Natural killer cell (primary cell): ENCODE measurements around the gene MOSPD3. TPM values are rescaled to one million over a fixed set of nuclear protein-coding genes. Genes with fewer than 3 reads are reported as not detected.

Experiments
- ATAC-seq, 3 donors: fragments of 150-1000 bp in 2 of 3; fragments of 200-7000 bp in 1 of 3; cut with Tn5 transposase; 1 replicate in 1 of 3; 2 replicates in 2 of 3; pipeline ENCODE4 v1.10.0; 2021; ENCODE audit warnings: mild to moderate bottlenecking in 2 of 3, moderate library complexity in 2 of 3
- DNase-seq, 2 donors: peaks; one replicate each; pipeline versions ENCODE4 v3.0.0 to v3.0.0-alpha.2; 2013 to 2021; ENCODE audit warnings: mixed read lengths in 1 of 2
- H3K27ac ChIP-seq: one replicate; pipeline ENCODE4 v1.5.1; 2013; ENCODE audit warnings: mild to moderate bottlenecking, low read length
- H3K27me3 ChIP-seq: one replicate; pipeline ENCODE4 v1.6.1; 2013; ENCODE audit warnings: low read length; ENCODE audit not compliant: control insufficient read depth, insufficient read depth
- H3K36me3 ChIP-seq: one replicate; pipeline ENCODE4 v1.6.1; 2013; ENCODE audit warnings: low read length; ENCODE audit not compliant: control insufficient read depth, insufficient read depth
- H3K4me1 ChIP-seq: one replicate; pipeline ENCODE4 v1.6.1; 2013; ENCODE audit warnings: low read length; ENCODE audit not compliant: control insufficient read depth, insufficient read depth
- H3K4me3 ChIP-seq: one replicate; pipeline ENCODE4 v1.5.1; 2013; ENCODE audit warnings: low read length
- H3K9me3 ChIP-seq: one replicate; pipeline ENCODE4 v1.6.1; 2013; ENCODE audit warnings: low read length; ENCODE audit not compliant: control insufficient read depth, insufficient read depth
- H3K27ac Mint-ChIP-seq, 2 donors: one replicate each; pipeline ENCODE4 v1.8.0; 2022; ENCODE audit warnings: mild to moderate bottlenecking in 2 of 2, mixed read lengths in 2 of 2, moderate library complexity in 1 of 2
- H3K27me3 Mint-ChIP-seq, 2 donors: one replicate each; pipeline ENCODE4 v1.8.0; 2022; ENCODE audit warnings: low read depth in 2 of 2, mixed read lengths in 2 of 2
- H3K36me3 Mint-ChIP-seq: one replicate; pipeline ENCODE4 v1.8.0; 2022; ENCODE audit warnings: mixed read lengths
- H3K4me1 Mint-ChIP-seq, 2 donors: one replicate each; pipeline ENCODE4 v1.8.0; 2022; ENCODE audit warnings: mixed read lengths in 2 of 2
- H3K4me3 Mint-ChIP-seq: one replicate; pipeline ENCODE4 v1.8.0; 2022; ENCODE audit warnings: mild to moderate bottlenecking, moderate library complexity, mixed read lengths
- H3K9me3 Mint-ChIP-seq, 2 donors: one replicate each; pipeline ENCODE4 v1.8.0; 2022; ENCODE audit warnings: mixed read lengths in 2 of 2
- CTCF ChIP-seq: fragments of 200-600 bp; IDR thresholded peaks from one replicate; pipeline ENCODE4 v1.8.0; 2022; ENCODE audit warnings: antibody characterized with exemption
- WGBS: methylation state at CpG from one replicate; pipeline ENCODE4 v1.1.7; 2013; ENCODE audit warnings: missing lambda C conversion rate; ENCODE audit not compliant: insufficient coverage; 5-methylcytosine and 5-hydroxymethylcytosine counted together
- intact Hi-C: fragments of 100-400 bp; cut with micrococcal nuclease; formaldehyde crosslinking; loops from one replicate; pipeline ENCODE4 v1.14.2; 2022
- total RNA-seq, 4 donors: library from RNA; stranded (reverse); fragments of 120-200 nt in 1 of 4; gene quantifications; one replicate each; pipeline versions ENCODE4 v1.2.3 to v1.2.4, GENCODE V29; 2013 to 2022

MOSPD3 gene
- total RNA-seq, 3 donors from 2014 or later (not counting 1 experiment from before 2014, with no cell fraction given) = 14.5 to 15.9 (median 15.5) TPM

GRCh38 chr7:100585511-100586265 is 26.7 kb upstream of the MOSPD3 start, which contains the start of gene LRCH4:
TSS of gene LRCH4 (minus strand) at chr7:100586129. CDS start at chr7:100586100, 29 bp downstream.
- WGBS = under 1% methylated on average over 61 of the region's 61 CpGs
- no peak for TF ChIP-seq CTCF
- H3K9me3 Mint-ChIP-seq = no peaks in the 10 kb centered on the region
- peak within 1 kb of the TSS; percentile 97 for H3K4me3 Mint-ChIP-seq
- Histone ChIP-seq H3K36me3 (peaks cover 19% of the 10 kb centered on the region), H3K4me3 (peak within 1 kb of the TSS; percentile 97), H3K9me3 (no peaks in the 10 kb centered on the region), H3K4me1 (peaks cover 48% of the 10 kb centered on the region), H3K27me3 (peaks cover 3% of the 10 kb centered on the region), H3K27ac (peak within 1 kb of the TSS; percentile 92)
- intact Hi-C loops = loop anchor here (1.0 to 5.0 kb wide), 4 partner anchors 19 to 89 kb away; partner anchors contain the start of gene MOSPD3
- H3K27me3 Mint-ChIP-seq = peaks cover 6 to 14% of the 10 kb centered on the region in 2 donors
- H3K4me1 Mint-ChIP-seq = peaks cover 19 to 34% of the 10 kb centered on the region in 2 donors
- ATAC-seq (peak; percentile 14 to 22 (median 19)), DNase-seq (peak; percentile 66 to 76)
- no peaks in the 10 kb centered on the region for H3K36me3 Mint-ChIP-seq
- H3K27ac Mint-ChIP-seq = peak within 1 kb of the TSS; percentile 89 to 92

DNA sequence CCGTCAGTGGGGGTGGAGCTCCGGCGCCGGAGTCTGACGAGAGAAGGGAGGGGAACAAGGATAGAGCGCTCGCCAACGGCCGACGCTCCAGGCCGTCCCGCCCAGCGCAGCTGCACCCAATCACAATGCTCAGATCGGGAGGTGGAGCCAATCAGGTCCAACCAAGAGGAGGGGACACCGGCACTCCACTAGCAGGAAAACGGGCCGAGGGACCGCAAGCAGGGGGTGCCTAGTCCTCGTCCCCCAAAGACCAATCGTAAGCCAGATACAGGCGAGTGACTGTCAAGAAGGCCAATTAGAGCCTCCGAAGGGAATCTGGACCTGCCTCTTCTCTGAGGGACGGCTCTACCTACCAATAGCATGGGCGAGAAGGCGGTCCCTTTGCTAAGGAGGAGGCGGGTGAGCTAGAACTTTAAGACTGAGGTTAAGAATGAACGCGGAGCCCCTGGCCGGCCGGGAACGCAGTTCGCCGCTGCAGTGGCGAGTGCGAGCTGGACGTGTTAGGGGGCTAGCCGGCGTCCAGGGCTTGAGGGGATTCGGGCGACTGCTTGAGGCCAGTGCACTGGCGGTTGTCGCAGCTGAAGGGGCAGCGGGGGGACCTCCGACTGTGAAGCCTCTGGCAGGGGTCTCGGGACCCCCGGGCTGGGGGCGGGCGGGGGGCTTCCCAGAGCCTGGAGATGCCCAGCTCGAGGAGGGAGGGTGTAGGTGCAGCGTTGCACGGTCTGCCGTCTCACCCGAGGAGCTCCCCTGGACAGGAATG is 25.9 kb upstream of the MOSPD3 start, which contains the start of gene FBXO24:
Gene FBXO24, plus strand, starts transcription at position 63 of the 760 bp plus-strand sequence. Its CDS starts 298 bp downstream, at position 361.
- H3K27ac ChIP-seq = peak within 1 kb of the TSS; percentile 92
- peak; percentile 99 to 100 for DNase-seq
- Mint-ChIP-seq H3K4me1 (peaks cover 19 to 34% of the 10 kb centered on the region in 2 donors), H3K9me3 (no peaks in the 10 kb centered on the region), H3K4me3 (peak within 1 kb of the TSS; percentile 97), H3K36me3 (no peaks in the 10 kb centered on the region), H3K27ac (peak within 1 kb of the TSS; percentile 89 to 92), H3K27me3 (peaks cover 7 to 14% of the 10 kb centered on the region in 2 donors)
- H3K9me3 ChIP-seq = no peaks in the 10 kb centered on the region
- peaks cover 12% of the 10 kb centered on the region for H3K36me3 ChIP-seq
- WGBS = under 1% methylated on average over 53 of the region's 53 CpGs
- peaks cover 3% of the 10 kb centered on the region for H3K27me3 ChIP-seq
- TF ChIP-seq CTCF = no peak
- intact Hi-C loops = loop anchor here (1.0 to 5.0 kb wide), 4 partner anchors 18 to 88 kb away; partner anchors contain the start of gene MOSPD3
- peak; percentile 78 to 94 (median 84) for ATAC-seq
- peaks cover 45% of the 10 kb centered on the region for H3K4me1 ChIP-seq
- peak within 1 kb of the TSS; percentile 97 for H3K4me3 ChIP-seq

DNA sequence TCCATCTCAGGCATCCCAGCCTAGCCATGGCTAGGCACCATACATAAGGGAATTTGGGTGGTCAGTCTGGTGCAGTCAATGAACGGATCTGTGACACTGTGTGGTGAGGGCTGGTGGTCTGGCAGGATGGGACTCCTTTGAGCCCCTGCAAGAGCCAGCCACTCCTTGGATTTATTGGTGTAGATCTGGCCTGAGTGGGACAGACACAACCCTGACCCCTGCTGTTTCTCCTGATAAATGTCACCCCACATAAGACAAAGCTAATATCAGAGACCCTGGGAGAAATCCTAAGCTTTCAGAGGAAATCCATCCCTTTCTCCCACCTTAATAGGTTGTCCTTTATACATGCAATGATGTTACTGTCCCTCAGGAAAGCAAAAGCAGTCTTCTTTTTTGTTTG is 23.9 kb upstream of the MOSPD3 start:
- intact Hi-C loops = loop anchor here (5.0 kb wide), 1 partner anchor 41 kb away; no protein-coding TSS in a partner anchor
- H3K27ac ChIP-seq = no peak overlapping the region
- peaks cover 16 to 29% of the 10 kb centered on the region in 2 donors for H3K4me1 Mint-ChIP-seq
- H3K36me3 Mint-ChIP-seq = no peaks in the 10 kb centered on the region
- no peaks in the 10 kb centered on the region for H3K36me3 ChIP-seq
- H3K9me3 Mint-ChIP-seq = no peaks in the 10 kb centered on the region
- peaks cover 7 to 18% of the 10 kb centered on the region in 2 donors for H3K27me3 Mint-ChIP-seq
- ATAC-seq (no peak), DNase-seq (peak in 1 of 2 donors; percentile 50)
- H3K27ac Mint-ChIP-seq = no peak overlapping the region
- peaks cover 28% of the 10 kb centered on the region for H3K4me1 ChIP-seq
- H3K27me3 ChIP-seq = peaks cover 3% of the 10 kb centered on the region
- TF ChIP-seq CTCF = no peak
- H3K4me3 ChIP-seq = no peak overlapping the region
- H3K9me3 ChIP-seq = no peaks in the 10 kb centered on the region
- WGBS = 73% methylated on average over 1 of the region's 1 CpG
- H3K4me3 Mint-ChIP-seq = peak overlapping the region; percentile 52
